Measurements from ENCODE around the gene RGS9.
"Not testable (repeated sequence)": the region's sequence is repeated elsewhere in the genome, so short reads cannot be mapped to it uniquely, and the experiment has no call there.

Gene RGS9

GRCh38 chr17:65185062-65185461 lies 47.9 kb downstream of the RGS9 start:
- DNase-seq = no peak

- DNase-seq = no peak
Measured at GRCh38 chr17:65185668-65186382, 48.7 kb downstream of the RGS9 start.

- no peak for DNase-seq
Measured at GRCh38 chr17:65190467-65191097, 53.4 kb downstream of the RGS9 start.

GRCh38 chr17:65191811-65192740 lies 54.9 kb downstream of the RGS9 start:
- DNase-seq = no peak

- no peak for DNase-seq
Measured at GRCh38 chr17:65193305-65193704, 56.1 kb downstream of the RGS9 start.

- DNase-seq = no peak
Measured at GRCh38 chr17:65193716-65194293, 56.6 kb downstream of the RGS9 start.

- no peak for DNase-seq
Measured at GRCh38 chr17:65194670-65195334, 57.6 kb downstream of the RGS9 start.

GRCh38 chr17:65195716-65196115 lies 58.5 kb downstream of the RGS9 start:
- no peak for DNase-seq

GRCh38 chr17:65196617-65197016 lies 59.4 kb downstream of the RGS9 start:
- DNase-seq = no peak

- DNase-seq = no peak
Measured at GRCh38 chr17:65197201-65197600, 60.0 kb downstream of the RGS9 start.

GRCh38 chr17:65198653-65199382 lies 61.6 kb downstream of the RGS9 start:
- DNase-seq = no peak

GRCh38 chr17:65201331-65201730 lies 64.2 kb downstream of the RGS9 start:
- DNase-seq = no peak

- no peak for DNase-seq
Measured at GRCh38 chr17:65202844-65203571, 65.8 kb downstream of the RGS9 start.

- no peak for DNase-seq
Measured at GRCh38 chr17:65204001-65204400, 66.8 kb downstream of the RGS9 start.

GRCh38 chr17:65205655-65206054 lies 68.5 kb downstream of the RGS9 start:
- no peak for DNase-seq

- not testable (repeated sequence) for DNase-seq
Measured at GRCh38 chr17:65207448-65207847, 70.3 kb downstream of the RGS9 start.

- DNase-seq = no peak
Measured at GRCh38 chr17:65208717-65209116, 71.5 kb downstream of the RGS9 start.

GRCh38 chr17:65218261-65218660 lies 81.1 kb downstream of the RGS9 start:
- DNase-seq = no peak

GRCh38 chr17:65219124-65219523 lies 82.0 kb downstream of the RGS9 start:
- no peak for DNase-seq

- DNase-seq = no peak
Measured at GRCh38 chr17:65219707-65220106, 82.5 kb downstream of the RGS9 start.

GRCh38 chr17:65220732-65221131 lies 83.6 kb downstream of the RGS9 start:
- DNase-seq = no peak
